Measurements from ENCODE around the gene GID8. TPM values are rescaled to one million over a fixed set of nuclear protein-coding genes. Genes with fewer than 3 reads are reported as not detected.

The GID8 gene
- polyA plus RNA-seq, 1 experiment = 23.4 TPM

GRCh38 chr20:62971211-62971949, 33.4 kb downstream of the GID8 start:
- Histone ChIP-seq H3K27me3 (ENCODE audit: control insufficient read depth, insufficient read depth, low read length) (peaks cover 16% of the 10 kb centered on the region; the same call in 1 of the 2 replicates), H3K4me3 (ENCODE audit: low read depth, low read length) (no peak overlapping the region), H3K36me3 (ENCODE audit: control insufficient read depth, insufficient read depth, low read length) (peaks cover 7% of the 10 kb centered on the region)
- TF ChIP-seq CTCF (IDR thresholded peaks at IDR 0.05; ENCODE audit: insufficient read depth, low read depth, low read length) = no peak
- no peak for DNase-seq (ENCODE audit: low read depth)
- ChIA-PET POLR2A (no interaction called here), CTCF (interaction anchor here (0.9 to 1.6 kb wide), 11 partner anchors 8 to 179 kb away, joined by 3 to 8 read pairs (median 3); no protein-coding TSS in a partner anchor)

- TF ChIP-seq CTCF (IDR thresholded peaks at IDR 0.05; ENCODE audit: insufficient read depth, low read depth, low read length) = peak; percentile 97
- DNase-seq (ENCODE audit: low read depth) = no peak
- Histone ChIP-seq H3K36me3 (ENCODE audit: control insufficient read depth, insufficient read depth, low read length) (peaks cover 5% of the 10 kb centered on the region), H3K27me3 (ENCODE audit: control insufficient read depth, insufficient read depth, low read length) (peaks cover 16% of the 10 kb centered on the region; the same call in 1 of the 2 replicates), H3K4me3 (ENCODE audit: low read depth, low read length) (peak overlapping the region; percentile 32)
- CTCF ChIA-PET = interaction anchor here (0.6 to 1.8 kb wide), 31 partner anchors 9 to 410 kb away, joined by 3 to 17 read pairs (median 4); partner anchors contain the start of gene SLC17A9
- POLR2A ChIA-PET = no interaction called here
These were observed 34.2 kb downstream of the GID8 start for GRCh38 chr20:62971950-62972844.

- H3K36me3 ChIP-seq (ENCODE audit: control insufficient read depth, insufficient read depth, low read length) = no peaks in the 10 kb centered on the region
- TF ChIP-seq CTCF (IDR thresholded peaks at IDR 0.05; ENCODE audit: insufficient read depth, low read depth, low read length) = no peak
- peaks cover 17% of the 10 kb centered on the region; the same call in 1 of the 2 replicates for H3K27me3 ChIP-seq (ENCODE audit: control insufficient read depth, insufficient read depth, low read length)
- no peak for DNase-seq (ENCODE audit: low read depth)
- ChIA-PET CTCF (interaction anchor here (0.6 to 1.8 kb wide), 30 partner anchors 9 to 409 kb away, joined by 3 to 17 read pairs (median 4); partner anchors contain the start of gene SLC17A9), POLR2A (no interaction called here)
- H3K4me3 ChIP-seq (ENCODE audit: low read depth, low read length) = peak overlapping the region; percentile 32
These were observed 35.1 kb downstream of the GID8 start for GRCh38 chr20:62972845-62973745.

- Histone ChIP-seq H3K36me3 (ENCODE audit: control insufficient read depth, insufficient read depth, low read length) (no peaks in the 10 kb centered on the region), H3K27me3 (ENCODE audit: control insufficient read depth, insufficient read depth, low read length) (peaks cover 34% of the 10 kb centered on the region), H3K4me3 (ENCODE audit: low read depth, low read length) (no peak overlapping the region)
- no peak for DNase-seq (ENCODE audit: low read depth)
- CTCF ChIA-PET = interaction anchor here (0.6 to 1.5 kb wide), 3 partner anchors 40 to 81 kb away, joined by 3 to 4 read pairs (median 3); no protein-coding TSS in a partner anchor
- POLR2A ChIA-PET = no interaction called here
- no peak for TF ChIP-seq CTCF (IDR thresholded peaks at IDR 0.05; ENCODE audit: insufficient read depth, low read depth, low read length)
These were observed 37.4 kb downstream of the GID8 start for GRCh38 chr20:62975251-62975760.

Measured in BJ (cell line).